PC-3 (cell line): Measurements from ENCODE around the gene CNST.
A peak's percentile ranks its signal among the peaks of the same experiment; 100 is the strongest.

ENCODE experiments used
- EZH2 ChIP-seq: fragments of 300-600 bp; sonication (generic); IDR thresholded peaks from one replicate; pipeline ENCODE4 v1.6.1; 2017; ENCODE audit warnings: antibody characterized with exemption, mild to moderate bottlenecking, low read length; ENCODE audit not compliant: unreplicated experiment
- EZH2phosphoT487 ChIP-seq: fragments of 300-600 bp; sonication (generic); IDR thresholded peaks from 2 replicates; pipeline ENCODE4 v1.6.1; 2018; ENCODE audit warnings: mild to moderate bottlenecking, antibody characterized with exemption, low read length, borderline replicate concordance
- TF ChIP-seq, protein P1 (sequence below): fragments of 300-600 bp; sonication (generic); conservative IDR thresholded peaks from 2 replicates; pipeline ENCODE4 v1.5.1; 2017; ENCODE audit warnings: antibody characterized with exemption, low read depth, mild to moderate bottlenecking, low read length

DNA sequence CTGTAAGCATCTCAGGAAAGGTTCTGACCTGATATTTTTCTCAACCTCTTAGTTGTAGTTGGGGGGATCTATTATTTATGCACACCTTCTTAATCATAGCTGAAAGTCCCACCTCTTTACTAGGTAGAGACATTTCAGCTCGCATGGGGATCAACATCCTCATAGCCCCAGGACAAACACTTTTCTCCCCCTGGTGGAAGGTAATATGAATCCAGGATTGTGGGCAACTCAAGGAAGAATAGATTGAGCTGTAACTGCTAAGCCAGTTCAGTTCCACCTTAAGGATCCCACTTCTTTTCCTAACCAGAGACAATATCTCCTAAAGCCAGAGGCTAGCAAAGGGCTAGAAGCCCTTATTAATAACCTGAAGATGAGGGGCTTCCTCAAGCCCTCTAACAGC, 33.7 kb upstream of the CNST start:
- TF ChIP-seq, protein P1, sequence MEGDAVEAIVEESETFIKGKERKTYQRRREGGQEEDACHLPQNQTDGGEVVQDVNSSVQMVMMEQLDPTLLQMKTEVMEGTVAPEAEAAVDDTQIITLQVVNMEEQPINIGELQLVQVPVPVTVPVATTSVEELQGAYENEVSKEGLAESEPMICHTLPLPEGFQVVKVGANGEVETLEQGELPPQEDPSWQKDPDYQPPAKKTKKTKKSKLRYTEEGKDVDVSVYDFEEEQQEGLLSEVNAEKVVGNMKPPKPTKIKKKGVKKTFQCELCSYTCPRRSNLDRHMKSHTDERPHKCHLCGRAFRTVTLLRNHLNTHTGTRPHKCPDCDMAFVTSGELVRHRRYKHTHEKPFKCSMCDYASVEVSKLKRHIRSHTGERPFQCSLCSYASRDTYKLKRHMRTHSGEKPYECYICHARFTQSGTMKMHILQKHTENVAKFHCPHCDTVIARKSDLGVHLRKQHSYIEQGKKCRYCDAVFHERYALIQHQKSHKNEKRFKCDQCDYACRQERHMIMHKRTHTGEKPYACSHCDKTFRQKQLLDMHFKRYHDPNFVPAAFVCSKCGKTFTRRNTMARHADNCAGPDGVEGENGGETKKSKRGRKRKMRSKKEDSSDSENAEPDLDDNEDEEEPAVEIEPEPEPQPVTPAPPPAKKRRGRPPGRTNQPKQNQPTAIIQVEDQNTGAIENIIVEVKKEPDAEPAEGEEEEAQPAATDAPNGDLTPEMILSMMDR, result peak; percentile 58
- TF ChIP-seq EZH2, result no peak
- TF ChIP-seq EZH2phosphoT487, result no peak
